ENCODE results near the gene INAFM1. TPM values are rescaled to one million over a fixed set of nuclear protein-coding genes. Genes with fewer than 3 reads are reported as not detected.

INAFM1 gene
- total RNA-seq, 2 experiments from 2014 or later = 12.8 to 14.9 TPM

DNA sequence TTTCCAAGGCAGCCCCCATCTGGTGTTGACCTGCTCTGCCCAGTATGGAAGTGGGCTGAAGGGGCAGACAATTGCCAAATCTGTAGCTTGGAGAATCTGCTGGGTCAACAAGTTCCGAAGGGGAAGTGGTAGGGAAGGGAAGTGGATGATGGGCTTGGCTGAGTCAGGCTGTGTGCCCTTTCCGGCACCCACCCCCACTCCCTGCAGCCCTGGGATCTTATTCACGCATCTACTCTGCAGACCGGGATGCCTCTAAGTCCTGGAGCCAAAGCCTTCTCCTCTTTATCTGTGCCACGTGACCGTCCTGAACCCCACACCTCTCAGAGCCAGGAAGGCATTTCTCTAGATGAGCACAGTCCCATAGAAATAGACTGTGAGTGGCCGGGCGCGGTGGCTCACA, 49.8 kb downstream of the INAFM1 start:
- CTCF ChIA-PET = no interaction called here

More for the DNA sequence above, 49.8 kb downstream of the INAFM1 start:
- Mint-ChIP-seq H3K36me3 (ENCODE audit: low read depth) (no peaks in the 10 kb centered on the region), H3K9me3 (no peaks in the 10 kb centered on the region), H3K27ac (no peak overlapping the region), H3K27me3 (peaks cover 15% of the 10 kb centered on the region), H3K4me3 (no peak overlapping the region), H3K4me1 (no peaks in the 10 kb centered on the region)
- POLR2A ChIA-PET = no interaction called here
- DNase-seq = no peak

Small RNA genes within 50 kb of the gene (microRNA-seq; reads per million reads assigned to microRNA genes)
- not detected for gene MIR3190 (ENCODE audit: borderline microRNAs expressed, borderline replicate concordance)
- not detected for gene MIR3191 (ENCODE audit: borderline microRNAs expressed, borderline replicate concordance)

Other genes starting within 250 kb of the INAFM1 start
- gene TMEM160, start 226.3 kb upstream of the INAFM1 start, total RNA-seq = 10 to 100 TPM; 41.6 to 56.6 TPM
- gene ZC3H4, start 161.1 kb upstream of the INAFM1 start, total RNA-seq = 100 to 1,000 TPM in 1 of 2 experiments, 10 to 100 TPM in 1; 99.5 to 115 TPM
- 100 to 1,000 TPM; 162 to 168 TPM for gene SAE1, start 144.1 kb upstream of the INAFM1 start, total RNA-seq
- gene BBC3, start 43.7 kb upstream of the INAFM1 start, total RNA-seq = 10 to 100 TPM; 12.8 to 19.0 TPM
- gene CCDC9, start 18.4 kb upstream of the INAFM1 start, total RNA-seq = 10 to 100 TPM; 20.4 to 24.1 TPM
- gene C5AR1, start 35.0 kb downstream of the INAFM1 start, total RNA-seq = 1 to 10 TPM; 1.0 to 1.2 TPM
- under 1 TPM; 0.25 to 0.37 TPM for gene C5AR2, start 57.3 kb downstream of the INAFM1 start, total RNA-seq
- gene DHX34, start 74.4 kb downstream of the INAFM1 start, total RNA-seq = 10 to 100 TPM; 13.0 TPM
- not detected for gene MEIS3, start 144.6 kb downstream of the INAFM1 start, total RNA-seq
- not detected for gene SLC8A2, start 197.0 kb downstream of the INAFM1 start, total RNA-seq
- gene KPTN, start 209.3 kb downstream of the INAFM1 start, total RNA-seq = 10 to 100 TPM; 12.5 to 14.1 TPM
- gene NAPA, start 240.2 kb downstream of the INAFM1 start, total RNA-seq = 100 to 1,000 TPM; 121 to 133 TPM

Data from activated CD4-positive, alpha-beta T cell treated with anti-CD3 and anti-CD28 coated beads, Interleukin-2, amount 10 ng/mL, durations not matched to agents 7 days and 5 days (primary cell).